Mucosa of rectum (tissue), 2 donors: Measurements from ENCODE around the gene PLEKHG5.
"Not testable (repeated sequence)": the region's sequence is repeated elsewhere in the genome, so short reads cannot be mapped to it uniquely, and the experiment has no call there.

Experiments
- H3K27ac ChIP-seq, 2 donors: one replicate each; pipeline ENCODE4 v1.7.0; 2013; ENCODE audit warnings: inconsistent platforms in 2 of 2, low read depth in 2 of 2, low read length in 2 of 2
- H3K27me3 ChIP-seq, 2 donors: one replicate each; pipeline ENCODE4 v1.7.0; 2013; ENCODE audit warnings: low read length in 2 of 2; ENCODE audit not compliant: control insufficient read depth in 2 of 2, insufficient read depth in 2 of 2
- H3K36me3 ChIP-seq, 2 donors: one replicate each; pipeline ENCODE4 v1.7.0; 2013; ENCODE audit warnings: low read length in 2 of 2; ENCODE audit not compliant: control insufficient read depth in 2 of 2, insufficient read depth in 2 of 2
- H3K4me1 ChIP-seq, 2 donors: one replicate each; pipeline ENCODE4 v1.7.0; 2013; ENCODE audit warnings: low read length in 2 of 2, mild to moderate bottlenecking in 1 of 2; ENCODE audit not compliant: control insufficient read depth in 2 of 2, insufficient read depth in 2 of 2
- H3K4me3 ChIP-seq, 2 donors: one replicate each; pipeline ENCODE4 v1.7.0; 2013; ENCODE audit warnings: low read length in 2 of 2
- H3K9ac ChIP-seq, 2 donors: one replicate each; pipeline ENCODE4 v1.7.0; 2013; ENCODE audit warnings: low read length in 2 of 2, low read depth in 1 of 2, mild to moderate bottlenecking in 1 of 2
- H3K9me3 ChIP-seq, 2 donors: one replicate each; pipeline ENCODE4 v1.7.0; 2013; ENCODE audit warnings: low read length in 2 of 2; ENCODE audit not compliant: control insufficient read depth in 2 of 2
- donor health status: healthy.
- donor health status: Normal muscosa, but diverticular disease.

Gene PLEKHG5

GRCh38 chr1:6463120-6463412 lies 28.4 kb downstream of the PLEKHG5 start:
- no peak overlapping the region for H3K4me3 ChIP-seq
- H3K4me1 ChIP-seq = peaks cover 2 to 12% of the 10 kb centered on the region in 2 donors
- H3K27me3 ChIP-seq = no peaks in the 10 kb centered on the region
- peaks cover 14% of the 10 kb centered on the region in 2 donors for H3K36me3 ChIP-seq
- H3K9ac ChIP-seq = no peak overlapping the region
- no peak overlapping the region for H3K27ac ChIP-seq
- H3K9me3 ChIP-seq = no peaks in the 10 kb centered on the region

- Histone ChIP-seq H3K4me1 (peaks cover 2 to 12% of the 10 kb centered on the region in 2 donors), H3K36me3 (peaks cover 14% of the 10 kb centered on the region in 2 donors), H3K4me3 (no peak overlapping the region), H3K27ac (no peak overlapping the region), H3K9me3 (no peaks in the 10 kb centered on the region), H3K9ac (no peak overlapping the region), H3K27me3 (no peaks in the 10 kb centered on the region)
Observed at GRCh38 chr1:6462412-6463119, 28.9 kb downstream of the PLEKHG5 start.

- H3K4me1 ChIP-seq = peaks cover 2 to 12% of the 10 kb centered on the region in 2 donors
- no peak overlapping the region for H3K4me3 ChIP-seq
- H3K27me3 ChIP-seq = no peaks in the 10 kb centered on the region
- peaks cover 14 to 16% of the 10 kb centered on the region in 2 donors for H3K36me3 ChIP-seq
- no peak overlapping the region for H3K9ac ChIP-seq
- no peak overlapping the region for H3K27ac ChIP-seq
- H3K9me3 ChIP-seq = no peaks in the 10 kb centered on the region
Observed at GRCh38 chr1:6461538-6462411, 29.7 kb downstream of the PLEKHG5 start.

- peaks cover 2 to 12% of the 10 kb centered on the region in 2 donors for H3K4me1 ChIP-seq
- H3K36me3 ChIP-seq = peaks cover 14 to 21% of the 10 kb centered on the region in 2 donors
- peak overlapping the region in 1 of 2 donors; percentile 58 for H3K27ac ChIP-seq
- peak overlapping the region in 1 of 2 donors; percentile 20 for H3K4me3 ChIP-seq
- H3K9me3 ChIP-seq = no peaks in the 10 kb centered on the region
- H3K9ac ChIP-seq = no peak overlapping the region
- no peaks in the 10 kb centered on the region for H3K27me3 ChIP-seq
Observed at GRCh38 chr1:6461051-6461530, 30.4 kb downstream of the PLEKHG5 start.

- Histone ChIP-seq H3K9me3 (no peaks in the 10 kb centered on the region), H3K36me3 (peaks cover 14 to 21% of the 10 kb centered on the region in 2 donors), H3K4me3 (peak overlapping the region in 1 of 2 donors; percentile 37), H3K4me1 (peaks cover 2 to 12% of the 10 kb centered on the region in 2 donors), H3K9ac (no peak overlapping the region), H3K27me3 (no peaks in the 10 kb centered on the region), H3K27ac (peak overlapping the region in 1 of 2 donors; percentile 58)
Observed at GRCh38 chr1:6460301-6461050, 31.0 kb downstream of the PLEKHG5 start.

GRCh38 chr1:6459850-6460265 lies 31.6 kb downstream of the PLEKHG5 start:
- peak overlapping the region in 1 of 2 donors; percentile 32 for H3K27ac ChIP-seq
- H3K4me3 ChIP-seq = peak overlapping the region in 1 of 2 donors; percentile 10
- H3K27me3 ChIP-seq = no peaks in the 10 kb centered on the region
- H3K9ac ChIP-seq = no peak overlapping the region
- H3K9me3 ChIP-seq = no peaks in the 10 kb centered on the region
- peaks cover 2 to 9% of the 10 kb centered on the region in 2 donors for H3K4me1 ChIP-seq
- peaks cover 14 to 21% of the 10 kb centered on the region in 2 donors for H3K36me3 ChIP-seq

- H3K9me3 ChIP-seq = no peaks in the 10 kb centered on the region
- H3K27ac ChIP-seq = no peak overlapping the region
- no peak overlapping the region for H3K9ac ChIP-seq
- no peak overlapping the region for H3K4me3 ChIP-seq
- no peaks in the 10 kb centered on the region for H3K27me3 ChIP-seq
- H3K4me1 ChIP-seq = no peaks in the 10 kb centered on the region
- peaks cover 3 to 13% of the 10 kb centered on the region in 2 donors for H3K36me3 ChIP-seq
Observed at GRCh38 chr1:6456800-6457466, 34.5 kb downstream of the PLEKHG5 start.

- not testable (repeated sequence) for H3K27me3 ChIP-seq, H3K36me3 ChIP-seq, H3K27ac ChIP-seq, H3K4me1 ChIP-seq, H3K9me3 ChIP-seq, H3K9ac ChIP-seq, H3K4me3 ChIP-seq
Observed at GRCh38 chr1:6455752-6456520, 35.5 kb downstream of the PLEKHG5 start.
